H1 (cell line): ENCODE data around the gene LRIT2. TPM values are rescaled to one million over a fixed set of nuclear protein-coding genes. Genes with fewer than 3 reads are reported as not detected.

Experiments
- CTCF ChIA-PET: fragments of 300-600 bp; sonication (Branson Sonifier 250); formaldehyde crosslinking; loops from one replicate; lab custom pipeline; 2021; ENCODE audit not compliant: partially characterized antibody; lab: Charles Lee
- POLR2A ChIA-PET: fragments of 300-600 bp; sonication (Branson Sonifier 250); formaldehyde crosslinking; loops from one replicate; lab custom pipeline; 2021; ENCODE audit warnings: inconsistent platforms; ENCODE audit not compliant: partially characterized antibody; lab: Charles Lee
- DNase-seq, 2 experiments: peaks; one replicate each; pipeline versions ENCODE4 v3.0.0 to v3.0.0-alpha.2; 2010 to 2022; ENCODE audit warnings: low spot score in 2 of 2, low read depth in 1 of 2, mixed read lengths in 1 of 2
- FAIRE-seq: peaks from 2 replicates; lab custom pipeline; 2011; peaks lifted over from hg19 to GRCh38; lab: Jason Lieb, UNC
- H2AFZ ChIP-seq: 2 replicates; pipeline ENCODE4 v1.8.1; 2012; ENCODE audit warnings: low read length, inconsistent platforms
- H2AK5ac ChIP-seq: 2 replicates; pipeline ENCODE4 v1.6.1; 2013; ENCODE audit warnings: low read depth, low read length
- H2BK120ac ChIP-seq: replicated peaks from 2 replicates; pipeline ENCODE3; 2013; ENCODE audit warnings: low read depth, low read length, inconsistent platforms
- H2BK12ac ChIP-seq: 2 replicates; pipeline ENCODE4 v1.6.1; 2013; ENCODE audit warnings: low read depth, low read length
- H2BK15ac ChIP-seq: 2 replicates; pipeline ENCODE4 v1.6.1; 2013; ENCODE audit warnings: low read length
- H2BK20ac ChIP-seq: 2 replicates; pipeline ENCODE4 v1.6.1; 2013; ENCODE audit warnings: low read length
- H2BK5ac ChIP-seq: 2 replicates; pipeline ENCODE4 v1.6.1; 2013; ENCODE audit warnings: low read depth, low read length
- H3K14ac ChIP-seq: 2 replicates; pipeline ENCODE4 v1.6.1; 2013; ENCODE audit warnings: inconsistent platforms; ENCODE audit not compliant: insufficient read length
- H3K18ac ChIP-seq: 2 replicates; pipeline ENCODE4 v1.6.1; 2013; ENCODE audit warnings: low read length; ENCODE audit errors: extremely low read depth
- H3K23ac ChIP-seq: 2 replicates; pipeline ENCODE4 v1.6.1; 2013; ENCODE audit warnings: inconsistent platforms; ENCODE audit not compliant: insufficient read length
- H3K23me2 ChIP-seq: 2 replicates; pipeline ENCODE4 v1.6.1; 2013; ENCODE audit warnings: low read depth, low read length
- H3K27ac ChIP-seq: 2 replicates; pipeline ENCODE4 v1.6.1; 2011; ENCODE audit warnings: low read depth, low read length, inconsistent platforms
- H3K27me3 ChIP-seq, 4 experiments: replicated peaks in 1 of 4; 1 replicate in 1 of 4; 2 replicates in 3 of 4; pipeline versions ENCODE4 v1.6.1 to v1.8.1; 2011 to 2013; ENCODE audit warnings: low read length in 3 of 4, mild to moderate bottlenecking in 3 of 4, inconsistent platforms in 2 of 4, mixed read lengths in 2 of 4, moderate library complexity in 1 of 4; ENCODE audit not compliant: control insufficient read depth in 3 of 4, insufficient read depth in 3 of 4; ENCODE audit errors: extremely low read depth in 1 of 4
- H3K36me3 ChIP-seq, 4 experiments: 2 replicates each; pipeline versions ENCODE4 v1.6.1 to v1.8.1; 2011 to 2013; ENCODE audit warnings: mild to moderate bottlenecking in 4 of 4, low read length in 3 of 4, moderate library complexity in 2 of 4, control low read depth in 1 of 4, inconsistent platforms in 1 of 4; ENCODE audit not compliant: insufficient read depth in 4 of 4, control insufficient read depth in 2 of 4
- H3K4ac ChIP-seq: replicated peaks from 2 replicates; pipeline ENCODE3; 2013; ENCODE audit warnings: low read length, low read depth, mixed read lengths, inconsistent platforms; ENCODE audit not compliant: insufficient read length
- H3K4me1 ChIP-seq, 4 experiments: replicated peaks in 1 of 4; 1 replicate in 1 of 4; 2 replicates in 3 of 4; pipeline versions ENCODE4 v1.6.1 to v1.8.1; 2011 to 2013; ENCODE audit warnings: low read length in 3 of 4, inconsistent platforms in 2 of 4, mixed read lengths in 1 of 4; ENCODE audit not compliant: insufficient read depth in 4 of 4, control insufficient read depth in 3 of 4
- H3K4me2 ChIP-seq, 2 experiments: 2 replicates each; pipeline versions ENCODE4 v1.6.1 to v1.8.1; 2011 to 2013; ENCODE audit warnings: low read depth in 2 of 2, low read length in 2 of 2, control low read depth in 1 of 2, inconsistent platforms in 1 of 2, mild to moderate bottlenecking in 1 of 2; ENCODE audit not compliant: insufficient read depth in 1 of 2
- H3K4me3 ChIP-seq, 4 experiments: fragments of 200-600, 300-600 bp in 1 of 4; sonication (generic), shearing (Covaris generic), sonication (Bioruptor Twin) in 1 of 4; 2 replicates each; pipeline versions ENCODE4 v1.5.1 to v1.8.1; 2011 to 2016; ENCODE audit warnings: low read length in 4 of 4, low read depth in 3 of 4, control low read depth in 2 of 4, inconsistent platforms in 2 of 4, mild to moderate bottlenecking in 2 of 4, mixed read lengths in 1 of 4, moderate library complexity in 1 of 4; ENCODE audit not compliant: insufficient read depth in 2 of 4; ENCODE audit errors: extremely low read depth in 1 of 4
- H3K56ac ChIP-seq: replicated peaks from 2 replicates; pipeline ENCODE3; 2013; ENCODE audit warnings: low read depth, mild to moderate bottlenecking, mixed read lengths, low read length, inconsistent platforms; ENCODE audit not compliant: insufficient read length
- H3K79me1 ChIP-seq: 2 replicates; pipeline ENCODE4 v1.6.1; 2013; ENCODE audit warnings: low read depth, low read length, control low read depth
- H3K79me2 ChIP-seq, 2 experiments: 2 replicates each; pipeline versions ENCODE4 v1.6.1 to v1.8.1; 2012 to 2013; ENCODE audit warnings: low read length in 2 of 2, mild to moderate bottlenecking in 2 of 2, inconsistent platforms in 1 of 2; ENCODE audit not compliant: insufficient read depth in 2 of 2, control insufficient read depth in 1 of 2
- H3K9ac ChIP-seq, 4 experiments: replicated peaks in 1 of 4; 1 replicate in 1 of 4; 2 replicates in 3 of 4; pipeline versions ENCODE4 v1.6.1 to v1.8.1; 2011 to 2013; ENCODE audit warnings: low read depth in 3 of 4, low read length in 3 of 4, control low read depth in 2 of 4, mild to moderate bottlenecking in 2 of 4, moderate library complexity in 2 of 4, inconsistent platforms in 1 of 4; ENCODE audit errors: extremely low read depth in 1 of 4
- H3K9me3 ChIP-seq, 2 experiments: 2 replicates each; pipeline versions ENCODE4 v1.6.1 to v1.8.1; 2012 to 2013; ENCODE audit warnings: mild to moderate bottlenecking in 2 of 2, moderate library complexity in 2 of 2, control low read depth in 1 of 2, inconsistent platforms in 1 of 2, low read depth in 1 of 2, low read length in 1 of 2, mixed read lengths in 1 of 2; ENCODE audit not compliant: insufficient read depth in 2 of 2
- H4K20me1 ChIP-seq, 2 experiments: replicated peaks in 1 of 2; 2 replicates each; pipeline versions ENCODE3 to v1.8.1; 2011 to 2013; ENCODE audit warnings: inconsistent platforms in 2 of 2, low read length in 2 of 2, mild to moderate bottlenecking in 1 of 2; ENCODE audit not compliant: insufficient read depth in 2 of 2, control insufficient read depth in 1 of 2
- H4K5ac ChIP-seq: 2 replicates; pipeline ENCODE4 v1.6.1; 2013; ENCODE audit warnings: low read length, low read depth, mixed read lengths, inconsistent platforms; ENCODE audit not compliant: insufficient read length
- H4K8ac ChIP-seq: 2 replicates; pipeline ENCODE4 v1.8.0; 2013; ENCODE audit warnings: mild to moderate bottlenecking, moderate library complexity, low read length, inconsistent platforms; ENCODE audit not compliant: insufficient read depth; ENCODE audit errors: extremely low read depth
- H4K91ac ChIP-seq: replicated peaks from 2 replicates; pipeline ENCODE3; 2013; ENCODE audit warnings: low read length, mixed read lengths, inconsistent platforms; ENCODE audit not compliant: insufficient read length
- CBX5 ChIP-seq: fragments of 300-800, 300-1000 bp; sonication (generic); IDR thresholded peaks from 2 replicates; pipeline ENCODE4 v1.7.1; 2016; ENCODE audit warnings: antibody characterized with exemption, low read length, low read depth
- CEBPB ChIP-seq: IDR thresholded peaks from 2 replicates; pipeline ENCODE4 v1.6.1; 2012; ENCODE audit warnings: low read depth, low read length
- CHD1 ChIP-seq: IDR thresholded peaks from 2 replicates; pipeline ENCODE4 v1.6.1; 2012; ENCODE audit warnings: low read depth, low read length, improper control_type of control experiment
- CREB1 ChIP-seq: IDR thresholded peaks from 2 replicates; pipeline ENCODE4 v1.6.1; 2012; ENCODE audit warnings: inconsistent platforms
- EZH2 ChIP-seq: fragments of 200-600 bp; sonication (generic); IDR thresholded peaks from 2 replicates; pipeline ENCODE4 v1.7.1; 2012; ENCODE audit warnings: low read depth, mild to moderate bottlenecking, moderate library complexity, low read length, inconsistent platforms; ENCODE audit not compliant: severe bottlenecking
- GABPA ChIP-seq: IDR thresholded peaks from 2 replicates; pipeline ENCODE4 v1.6.1; 2011; ENCODE audit warnings: mild to moderate bottlenecking, low read length, moderate library complexity, borderline replicate concordance; ENCODE audit not compliant: insufficient read depth
- NRF1 ChIP-seq: IDR thresholded peaks from 2 replicates; pipeline ENCODE4 v1.6.1; 2011; ENCODE audit warnings: mild to moderate bottlenecking, low read depth, low read length, improper control_type of control experiment
- POLR2A ChIP-seq, 2 experiments: IDR thresholded peaks; 1 replicate in 1 of 2; 2 replicates in 1 of 2; pipeline ENCODE4 v1.6.1; 2011; ENCODE audit warnings: low read depth in 2 of 2, low read length in 2 of 2, mild to moderate bottlenecking in 2 of 2; ENCODE audit errors: control extremely low read depth in 1 of 2
- RAD21 ChIP-seq, 2 experiments: IDR thresholded peaks in 1 of 2; conservative IDR thresholded peaks in 1 of 2; 2 replicates each; pipeline ENCODE4 v1.6.1; 2011; ENCODE audit warnings: low read depth in 2 of 2, low read length in 2 of 2, improper control_type of control experiment in 1 of 2, inconsistent platforms in 1 of 2, mild to moderate bottlenecking in 1 of 2, moderate library complexity in 1 of 2
- RFX5 ChIP-seq: IDR thresholded peaks from 2 replicates; pipeline ENCODE4 v1.6.1; 2011; ENCODE audit warnings: low read depth, low read length, improper control_type of control experiment, borderline replicate concordance
- SAP30 ChIP-seq: fragments of 300-600 bp; sonication (generic); IDR thresholded peaks from 2 replicates; pipeline ENCODE4 v1.7.1; 2012; ENCODE audit warnings: low read length, moderate library complexity, mild to moderate bottlenecking, inconsistent platforms; ENCODE audit not compliant: insufficient read depth, insufficient replicate concordance
- SRF ChIP-seq: IDR thresholded peaks from 2 replicates; pipeline ENCODE4 v1.6.1; 2011; ENCODE audit warnings: mild to moderate bottlenecking, low read depth, low read length, moderate library complexity
- SUZ12 ChIP-seq: fragments of 200-600 bp; sonication (generic); IDR thresholded peaks from 2 replicates; pipeline ENCODE4 v1.6.1; 2012; ENCODE audit warnings: mild to moderate bottlenecking, inconsistent platforms, low read length, moderate library complexity, mixed read lengths
- WGBS, 2 experiments: shearing (Covaris generic) in 1 of 2; methylation state at CpG; one replicate each; pipeline versions ENCODE4 v1.1.6 to v1.1.7; 2013 to 2015; ENCODE audit warnings: low lambda C conversion rate in 2 of 2, mixed read lengths in 2 of 2, inconsistent platforms in 1 of 2, low coverage in 1 of 2, missing lambda C conversion rate in 1 of 2; ENCODE audit not compliant: insufficient replicate concordance in 2 of 2, insufficient coverage in 1 of 2, insufficient read length in 1 of 2; ENCODE audit errors: extremely low coverage in 1 of 2, missing lambda C conversion rate in 1 of 2; 5-methylcytosine and 5-hydroxymethylcytosine counted together
- polyA plus RNA-seq, 7 experiments: library from polyadenylated mRNA; depleted of rRNA in 3 of 7; stranded (reverse) in 5 of 7; unstranded in 2 of 7; fragments of >200 nt in 5 of 7; fragments of 200-250 nt in 2 of 7; gene quantifications; 1 replicate in 5 of 7; 2 replicates in 1 of 7; 4 replicates in 1 of 7; pipeline versions ENCODE4 v1.2.1 to v1.2.3, GENCODE V29; 2011 to 2013; ENCODE audit warnings: missing spikeins in 2 of 7, mixed read lengths in 2 of 7
- total RNA-seq: library from RNA; stranded (reverse); fragmentation: NEBNext Ultra II Directional; extraction: Animal tissue kit (Norgen Biotek cat#: 25700); gene quantifications from 2 replicates; pipeline ENCODE4 v1.2.1, GENCODE V29; 2021
- TF ChIP-seq, protein P1 (sequence below): IDR thresholded peaks from 2 replicates; pipeline ENCODE4 v1.6.1; 2012; ENCODE audit warnings: inconsistent platforms

LRIT2 gene
- total and polyA plus RNA-seq, 2 of the 8 experiments (the other 6 are each of a cell fraction or from before 2014, with no cell fraction given): not detected

DNA sequence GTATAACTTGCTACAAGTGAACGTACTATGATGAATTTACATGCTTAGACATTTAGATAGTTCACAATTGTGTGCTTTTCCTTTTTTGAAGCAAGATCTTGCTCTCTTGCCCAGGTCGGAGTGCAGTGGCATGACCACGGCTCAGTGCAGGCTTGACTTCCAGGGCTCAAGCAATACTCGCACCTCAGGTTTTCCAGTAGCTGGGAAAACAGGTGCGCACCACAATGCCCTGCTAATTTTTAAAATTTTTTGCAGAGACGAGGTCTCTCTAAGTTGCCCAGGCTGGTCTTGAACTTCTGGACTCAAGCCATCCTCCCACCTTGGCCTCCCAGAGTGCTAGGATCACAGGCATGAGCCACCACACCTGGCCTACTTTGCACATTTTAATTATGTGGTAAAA is 49.9 kb downstream of the LRIT2 start:
- Histone ChIP-seq H3K4me3 (no peak overlapping the region), H3K79me1 (no peaks in the 10 kb centered on the region), H2AFZ (no peak overlapping the region), H2BK12ac (no peak overlapping the region), H3K27me3 (no peaks in the 10 kb centered on the region), H3K14ac (no peak overlapping the region), H2BK20ac (no peak overlapping the region), H2AK5ac (no peak overlapping the region), H3K9ac (no peak overlapping the region), H4K8ac (no peak overlapping the region), H4K91ac (no peak overlapping the region), H2BK15ac (no peak overlapping the region), H3K23me2 (peaks cover 9% of the 10 kb centered on the region), H4K20me1 (peaks cover 0 to 7% of the 10 kb centered on the region in 2 experiments), H3K4ac (no peak overlapping the region), H3K79me2 (no peaks in the 10 kb centered on the region), H3K9me3 (peaks cover 0 to 1% of the 10 kb centered on the region in 2 experiments; a peak in 1 of 4 replicates), H2BK5ac (no peak overlapping the region), H3K18ac (no peak overlapping the region), H3K56ac (no peak overlapping the region), H3K23ac (no peak overlapping the region), H3K27ac (no peak overlapping the region), H3K4me2 (no peak overlapping the region), H4K5ac (no peak overlapping the region), H3K4me1 (peaks cover 0 to 2% (median 0%) of the 10 kb centered on the region in 4 experiments; a peak in 2 of 7 replicates), H2BK120ac (no peak overlapping the region), H3K36me3 (no peaks in the 10 kb centered on the region)
- ChIA-PET CTCF (interaction anchor here (0.9 kb wide), 1 partner anchor 27 kb away, joined by 3 read pairs; no protein-coding TSS in a partner anchor), POLR2A (interaction anchor here (0.6 kb wide), 1 partner anchor 10 kb away, joined by 3 read pairs; no protein-coding TSS in a partner anchor)
- FAIRE-seq (no peak), DNase-seq (no peak)
- WGBS, 2 experiments: 84% methylated on average over 6 of the region's 6 CpGs; no CpG with 5 or more reads in 1 of the 2 experiments
- TF ChIP-seq RAD21 (IDR thresholded peaks at IDR 0.05 in 1 of 2, conservative IDR thresholded peaks at IDR 0.05 in 1 of 2; ENCODE audit: low read depth in 2 of 2, low read length in 2 of 2) (no peak), RFX5 (no peak), CEBPB (no peak), CREB1 (no peak), POLR2A (IDR thresholded peaks at IDR 0.05; ENCODE audit: control extremely low read depth in 1 of 2, low read depth in 2 of 2, low read length in 2 of 2) (no peak), SUZ12 (no peak), EZH2 (no peak), NRF1 (no peak), CBX5 (no peak), SRF (no peak), SAP30 (no peak), CHD1 (no peak), GABPA (no peak)
- TF ChIP-seq, protein P1, sequence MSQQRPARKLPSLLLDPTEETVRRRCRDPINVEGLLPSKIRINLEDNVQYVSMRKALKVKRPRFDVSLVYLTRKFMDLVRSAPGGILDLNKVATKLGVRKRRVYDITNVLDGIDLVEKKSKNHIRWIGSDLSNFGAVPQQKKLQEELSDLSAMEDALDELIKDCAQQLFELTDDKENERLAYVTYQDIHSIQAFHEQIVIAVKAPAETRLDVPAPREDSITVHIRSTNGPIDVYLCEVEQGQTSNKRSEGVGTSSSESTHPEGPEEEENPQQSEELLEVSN: no peak
